Thyroid gland (tissue), 4 donors: ENCODE results near the gene DNM2. TPM values are rescaled to one million over a fixed set of nuclear protein-coding genes. Genes with fewer than 3 reads are reported as not detected.
"Not testable (repeated sequence)": the region's sequence is repeated elsewhere in the genome, so short reads cannot be mapped to it uniquely, and the experiment has no call there.

Experiments used
- DNase-seq, 2 donors: peaks; one replicate each; pipeline ENCODE4 v3.0.0-alpha.2; 2019
- H3K27ac ChIP-seq, 3 donors: fragments of 200-600 bp; sonication (generic); 1 replicate in 2 of 3; 2 replicates in 1 of 3; pipeline ENCODE4 v1.5.1; 2016 to 2019; ENCODE audit warnings: mild to moderate bottlenecking in 1 of 3, moderate library complexity in 1 of 3
- H3K27me3 ChIP-seq: fragments of 200-600 bp; sonication (generic); one replicate; pipeline ENCODE4 v1.5.1; 2019
- H3K36me3 ChIP-seq, 2 donors: fragments of 200-600 bp; sonication (generic); one replicate each; pipeline ENCODE4 v1.5.1; 2016 to 2019
- H3K4me1 ChIP-seq, 2 donors: fragments of 200-600 bp; sonication (generic); one replicate each; pipeline ENCODE4 v1.5.1; 2017 to 2019
- H3K4me3 ChIP-seq, 3 donors: fragments of 200-600 bp; sonication (generic); replicated peaks in 1 of 3; 1 replicate in 2 of 3; 2 replicates in 1 of 3; pipeline ENCODE4 v1.5.1; 2016; ENCODE audit warnings: mild to moderate bottlenecking in 1 of 3
- H3K9me3 ChIP-seq: fragments of 200-600 bp; sonication (generic); one replicate; pipeline ENCODE4 v1.5.1; 2017
- POLR2A ChIP-seq, 2 donors: fragments of 450-650 bp; IDR thresholded peaks; one replicate each; pipeline ENCODE4 v1.6.1; 2017; ENCODE audit warnings: antibody characterized with exemption in 2 of 2, mild to moderate bottlenecking in 2 of 2, moderate library complexity in 1 of 2
- WGBS, 2 donors: methylation state at CpG; one replicate each; pipeline ENCODE4 v1.1.5; 2017; 5-methylcytosine and 5-hydroxymethylcytosine counted together
- intact Hi-C: fragments of 100-400 bp; cut with DNase I; formaldehyde crosslinking; loops from one replicate; pipeline ENCODE4 v1.15.1; 2023
- microRNA counts, 2 donors: library from miRNA; unstranded; fragments of <30 nt; microRNA quantifications; one replicate each; lab custom pipeline; 2016 to 2017
- microRNA-seq: library from miRNA; unstranded; fragments of <30 nt; microRNA quantifications from one replicate; pipeline ENCODE4, GENCODE V29; 2016
- small RNA-seq: library from RNA; depleted of rRNA; stranded (forward); fragments of <200 nt; gene quantifications from one replicate; pipeline ENCODE3, GENCODE V24; 2016
- total RNA-seq, 4 donors: library from RNA; depleted of rRNA; stranded (reverse); fragments of >200 nt; gene quantifications; one replicate each; pipeline ENCODE4 v1.2.3, GENCODE V29; 2016
- TF ChIP-seq, protein P1 (sequence below), 6 experiments: fragments of 200-600 bp in 3 of 6; fragments of 450-650 bp in 3 of 6; sonication (generic) in 3 of 6; IDR thresholded peaks; one replicate each; pipeline ENCODE4 v1.5.1; 2016 to 2019; ENCODE audit warnings: antibody characterized with exemption in 6 of 6, mild to moderate bottlenecking in 2 of 6, inconsistent platforms in 1 of 6, moderate library complexity in 1 of 6

DNM2 gene
- total RNA-seq, 4 donors from 2014 or later, result 95.1 to 155 (median 120) TPM

DNA sequence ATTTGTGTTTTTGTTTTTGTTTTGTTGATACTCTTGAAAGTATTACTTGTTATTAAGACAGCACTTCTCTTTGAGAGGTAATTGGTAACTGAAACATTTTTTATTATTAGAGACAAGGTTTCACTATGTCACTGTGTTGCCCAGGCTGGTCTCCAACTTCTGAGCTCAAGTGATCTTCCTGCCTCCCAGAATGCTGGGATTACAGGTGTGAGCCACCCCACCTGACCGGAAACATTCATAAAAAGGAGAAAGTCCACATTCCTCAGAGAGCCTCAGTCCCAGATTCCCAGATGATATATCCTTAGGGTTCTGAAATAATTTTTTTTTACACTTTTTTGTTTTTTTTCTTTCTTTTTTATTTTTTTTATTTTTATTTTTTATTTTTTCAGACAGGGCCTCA, 156.1 kb downstream of the DNM2 start:
- 93 to 95% methylated on average over 1 of the region's 1 CpG for WGBS, 2 donors
- Histone ChIP-seq H3K27me3 (no peaks in the 10 kb centered on the region), H3K4me1 (peaks cover 10% of the 10 kb centered on the region in 2 donors), H3K9me3 (no peaks in the 10 kb centered on the region), H3K36me3 (no peaks in the 10 kb centered on the region), H3K4me3 (no peak overlapping the region), H3K27ac (no peak overlapping the region)
- no peak for DNase-seq
- TF ChIP-seq, protein P1, sequence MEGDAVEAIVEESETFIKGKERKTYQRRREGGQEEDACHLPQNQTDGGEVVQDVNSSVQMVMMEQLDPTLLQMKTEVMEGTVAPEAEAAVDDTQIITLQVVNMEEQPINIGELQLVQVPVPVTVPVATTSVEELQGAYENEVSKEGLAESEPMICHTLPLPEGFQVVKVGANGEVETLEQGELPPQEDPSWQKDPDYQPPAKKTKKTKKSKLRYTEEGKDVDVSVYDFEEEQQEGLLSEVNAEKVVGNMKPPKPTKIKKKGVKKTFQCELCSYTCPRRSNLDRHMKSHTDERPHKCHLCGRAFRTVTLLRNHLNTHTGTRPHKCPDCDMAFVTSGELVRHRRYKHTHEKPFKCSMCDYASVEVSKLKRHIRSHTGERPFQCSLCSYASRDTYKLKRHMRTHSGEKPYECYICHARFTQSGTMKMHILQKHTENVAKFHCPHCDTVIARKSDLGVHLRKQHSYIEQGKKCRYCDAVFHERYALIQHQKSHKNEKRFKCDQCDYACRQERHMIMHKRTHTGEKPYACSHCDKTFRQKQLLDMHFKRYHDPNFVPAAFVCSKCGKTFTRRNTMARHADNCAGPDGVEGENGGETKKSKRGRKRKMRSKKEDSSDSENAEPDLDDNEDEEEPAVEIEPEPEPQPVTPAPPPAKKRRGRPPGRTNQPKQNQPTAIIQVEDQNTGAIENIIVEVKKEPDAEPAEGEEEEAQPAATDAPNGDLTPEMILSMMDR (IDR thresholded peaks at IDR 0.05), result no peak
- TF ChIP-seq POLR2A (IDR thresholded peaks at IDR 0.05), result no peak
- intact Hi-C loops, result loop anchor here (10.0 kb wide), 1 partner anchor 51 kb away; the partner anchor contains the start of genes TIMM29 and YIPF2

DNA sequence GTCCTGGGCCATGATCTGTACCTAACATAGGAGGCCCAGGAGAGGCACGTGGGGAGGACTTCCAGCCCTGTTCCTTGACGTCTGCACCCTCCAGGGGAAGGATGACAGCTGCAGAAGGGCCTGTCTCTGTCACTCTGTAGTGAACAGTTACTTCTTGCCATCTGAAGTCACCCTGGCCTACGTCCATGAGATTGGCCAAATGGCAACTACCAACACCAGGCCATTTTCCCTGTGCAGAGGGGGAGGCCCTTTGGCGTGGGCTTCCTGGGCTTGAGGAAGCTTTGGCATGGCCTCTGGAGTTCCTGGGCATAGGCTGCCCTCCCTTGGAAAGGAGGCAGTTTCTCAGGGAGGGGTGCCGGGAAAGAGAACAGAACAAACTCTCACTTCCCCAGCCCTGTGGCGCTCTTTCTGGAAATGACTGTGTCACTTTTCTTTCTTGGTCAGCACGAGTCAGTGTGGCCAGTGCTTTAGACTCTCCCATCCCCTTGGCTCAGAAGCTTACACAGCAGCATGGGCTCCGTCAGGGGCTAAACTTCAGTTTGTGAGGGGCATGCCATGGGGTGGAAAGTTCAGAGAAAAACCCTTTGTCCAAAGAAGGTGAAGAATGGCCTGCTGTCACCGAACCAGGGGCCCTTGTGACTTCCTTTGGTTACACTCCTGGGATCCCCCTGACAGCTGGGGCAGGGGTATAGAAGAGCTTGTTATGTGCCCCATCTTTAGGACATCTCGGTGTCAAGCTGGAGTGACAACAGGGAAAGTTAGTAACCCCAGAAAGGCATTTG, 158.8 kb downstream of the DNM2 start:
- no peak overlapping the region for H3K4me3 ChIP-seq
- peaks cover 7 to 14% of the 10 kb centered on the region in 2 donors for H3K4me1 ChIP-seq
- no peaks in the 10 kb centered on the region for H3K36me3 ChIP-seq
- H3K27me3 ChIP-seq, result no peaks in the 10 kb centered on the region
- H3K27ac ChIP-seq, result no peak overlapping the region
- intact Hi-C loops, result loop anchor here (10.0 kb wide), 1 partner anchor 48 kb away; the partner anchor contains the start of genes TIMM29 and YIPF2
- TF ChIP-seq, protein P1 (IDR thresholded peaks at IDR 0.05), result no peak
- no peak for TF ChIP-seq POLR2A (IDR thresholded peaks at IDR 0.05)
- no peak for DNase-seq
- H3K9me3 ChIP-seq, result no peaks in the 10 kb centered on the region
- WGBS, 2 donors, result 74 to 89% methylated on average over 7 to 9 of the region's 10 CpGs

DNA sequence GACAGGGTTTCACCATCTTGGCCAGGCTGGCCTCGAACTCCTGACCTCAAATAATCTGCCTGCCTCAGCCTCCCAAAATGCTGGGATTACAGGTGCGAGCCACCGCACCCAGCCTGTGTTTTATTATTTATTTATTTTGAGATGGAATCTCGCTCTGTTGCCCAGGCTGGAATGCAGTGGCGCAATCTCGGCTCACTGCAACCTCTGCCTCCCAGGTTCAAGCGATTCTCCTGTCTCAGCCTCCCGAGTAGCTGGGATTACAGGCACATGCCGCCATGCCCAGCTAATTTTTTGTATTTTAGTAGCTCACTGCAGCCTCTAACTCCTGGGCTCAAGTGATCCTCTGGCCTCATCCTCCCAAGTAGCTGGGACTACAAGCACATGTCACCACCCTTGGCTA, 159.7 kb downstream of the DNM2 start:
- H3K4me1 ChIP-seq, result peaks cover 5 to 15% of the 10 kb centered on the region in 2 donors

DNA sequence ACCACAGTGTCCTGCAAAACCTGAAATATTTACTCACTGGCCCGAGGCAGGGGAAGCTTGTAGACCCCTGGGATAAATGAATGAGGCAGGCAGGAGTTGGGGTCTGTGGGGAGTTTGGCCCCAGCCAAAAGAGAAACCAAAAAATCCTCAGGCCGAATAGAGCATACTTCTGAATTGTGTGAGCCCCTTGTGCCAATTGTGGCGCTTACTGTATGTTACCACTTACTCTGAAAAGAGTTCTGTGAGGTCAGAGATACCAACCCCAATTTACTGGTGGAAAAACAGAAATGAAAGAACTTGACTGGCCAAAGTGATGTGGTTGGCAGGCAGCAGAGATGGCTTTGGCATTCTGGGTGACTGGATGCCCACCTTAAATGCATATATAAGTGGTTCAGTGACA, 160.4 kb downstream of the DNM2 start:
- Histone ChIP-seq H3K36me3 (no peaks in the 10 kb centered on the region), H3K27ac (no peak overlapping the region), H3K27me3 (no peaks in the 10 kb centered on the region), H3K4me3 (no peak overlapping the region), H3K9me3 (no peaks in the 10 kb centered on the region), H3K4me1 (peaks cover 0 to 9% of the 10 kb centered on the region in 2 donors)
- intact Hi-C loops, result loop anchor here (10.0 kb wide), 1 partner anchor 47 kb away; the partner anchor contains the start of genes TIMM29 and YIPF2
- DNase-seq, result no peak
- TF ChIP-seq, protein P1 (IDR thresholded peaks at IDR 0.05), result no peak
- TF ChIP-seq POLR2A (IDR thresholded peaks at IDR 0.05), result no peak
- 80 to 83% methylated on average over 3 of the region's 3 CpGs for WGBS, 2 donors

More for the DNA sequence above, 159.7 kb downstream of the DNM2 start:
- not testable (repeated sequence) for H3K27me3 ChIP-seq, H3K4me3 ChIP-seq, H3K36me3 ChIP-seq, H3K27ac ChIP-seq, DNase-seq, H3K9me3 ChIP-seq
- intact Hi-C loops, result loop anchor here (10.0 kb wide), 1 partner anchor 47 kb away; the partner anchor contains the start of genes TIMM29 and YIPF2
- WGBS, 2 donors, result 97 to 98% methylated on average over 9 of the region's 9 CpGs

MicroRNAs encoded within 50 kb of the gene (microRNA counts, 767-probe panel; counts per million panel counts)
- 0 counts per million in 2 donors for microRNA hsa-miR-638 (lab: Ali Mortazavi, UCI)

Small RNA genes lying within 50 kb of the gene (microRNA-seq; reads per million reads assigned to microRNA genes)
- gene MIR199A1 (not detected), gene MIR4748 (not detected), gene MIR638 (not detected), gene MIR6793 (1.1 reads per million)

Small RNA genes lying within 50 kb of the gene (small RNA-seq; reads per million reads assigned to genes)
- gene MIR199A1, result not detected
- not detected for gene MIR4748
- gene MIR638, result not detected
- gene MIR6793, result not detected

Other genes with a start within 250 kb of the DNM2 start
- gene KEAP1, start 214.7 kb upstream of the DNM2 start, total RNA-seq, result 10 to 100 TPM; 95.4 to 99.9 (median 97.8) TPM
- under 1 TPM in 3 of 4 donors, not detected in 1; 0.22 to 0.59 (median 0.27) TPM for gene S1PR5, start 200.6 kb upstream of the DNM2 start, total RNA-seq
- 10 to 100 TPM; 28.4 to 37.0 (median 31.3) TPM for gene ATG4D, start 174.2 kb upstream of the DNM2 start, total RNA-seq
- gene KRI1, start 152.1 kb upstream of the DNM2 start, total RNA-seq, result 10 to 100 TPM; 17.3 to 49.7 (median 28.2) TPM
- gene CDKN2D, start 149.1 kb upstream of the DNM2 start, total RNA-seq, result 1 to 10 TPM; 2.0 to 8.2 (median 3.7) TPM
- gene AP1M2, start 130.8 kb upstream of the DNM2 start, total RNA-seq, result 100 to 1,000 TPM in 2 of 4 donors, 10 to 100 TPM in 2; 69.7 to 129 (median 102) TPM
- 100 to 1,000 TPM in 2 of 4 donors, 10 to 100 TPM in 2; 86.0 to 141 (median 113) TPM for gene SLC44A2, start 92.5 kb upstream of the DNM2 start, total RNA-seq
- gene ILF3, start 63.7 kb upstream of the DNM2 start, total RNA-seq, result 100 to 1,000 TPM; 122 to 232 (median 159) TPM
- 10 to 100 TPM; 26.2 to 63.3 (median 37.4) TPM for gene QTRT1, start 16.6 kb upstream of the DNM2 start, total RNA-seq
- gene TMED1, start 118.1 kb downstream of the DNM2 start, total RNA-seq, result 10 to 100 TPM; 41.2 to 71.3 (median 48.7) TPM
- 1 to 10 TPM in 2 of 4 donors, not detected in 2; 1.5 to 1.7 TPM for gene C19orf38, start 130.3 kb downstream of the DNM2 start, total RNA-seq
- 10 to 100 TPM; 12.2 to 14.8 (median 13.1) TPM for gene CARM1, start 153.5 kb downstream of the DNM2 start, total RNA-seq
- 100 to 1,000 TPM in 2 of 4 donors, 10 to 100 TPM in 2; 85.1 to 127 (median 104) TPM for gene YIPF2, start 210.6 kb downstream of the DNM2 start, total RNA-seq
- gene TIMM29, start 210.7 kb downstream of the DNM2 start, total RNA-seq, result 10 to 100 TPM; 19.6 to 39.5 (median 33.4) TPM
- 100 to 1,000 TPM in 2 of 4 donors, 10 to 100 TPM in 2; 49.4 to 108 (median 89.0) TPM for gene SMARCA4, start 243.0 kb downstream of the DNM2 start, total RNA-seq